HG02623 (cell line): Measurements from ENCODE around the gene PAX8.

ENCODE experiments used
- ATAC-seq: cut with Tn5 transposase; IDR thresholded peaks from one replicate; pipeline ENCODE4 v1.9.1; 2021; ENCODE audit warnings: moderate library complexity; ENCODE audit not compliant: unreplicated experiment

PAX8 gene

GRCh38 chr2:113172721-113173541 lies 105.8 kb downstream of the PAX8 start:
- ATAC-seq = no peak

GRCh38 chr2:113171334-113172075 lies 107.2 kb downstream of the PAX8 start:
- ATAC-seq = no peak

GRCh38 chr2:113169586-113169985 lies 109.1 kb downstream of the PAX8 start:
- no peak for ATAC-seq

GRCh38 chr2:113169002-113169530 lies 109.7 kb downstream of the PAX8 start:
- no peak for ATAC-seq

- no peak for ATAC-seq
Measured at GRCh38 chr2:113167962-113168340, 110.8 kb downstream of the PAX8 start.

GRCh38 chr2:113167115-113167932 lies 111.4 kb downstream of the PAX8 start:
- ATAC-seq = no peak

GRCh38 chr2:113166187-113166645 lies 112.5 kb downstream of the PAX8 start:
- ATAC-seq = no peak
